HL-60/S4 (cell line): ENCODE data around the gene FAM210B.
"Not testable (repeated sequence)": the region's sequence is repeated elsewhere in the genome, so short reads cannot be mapped to it uniquely, and the experiment has no call there.

Experiments
- in situ Hi-C: fragments of 300-500 bp; cut with MboI; formaldehyde crosslinking; loops from 2 replicates; pipeline ENCODE4 v1.14.3; 2022; ENCODE audit warnings: low sequenced_read_pairs

FAM210B gene

DNA sequence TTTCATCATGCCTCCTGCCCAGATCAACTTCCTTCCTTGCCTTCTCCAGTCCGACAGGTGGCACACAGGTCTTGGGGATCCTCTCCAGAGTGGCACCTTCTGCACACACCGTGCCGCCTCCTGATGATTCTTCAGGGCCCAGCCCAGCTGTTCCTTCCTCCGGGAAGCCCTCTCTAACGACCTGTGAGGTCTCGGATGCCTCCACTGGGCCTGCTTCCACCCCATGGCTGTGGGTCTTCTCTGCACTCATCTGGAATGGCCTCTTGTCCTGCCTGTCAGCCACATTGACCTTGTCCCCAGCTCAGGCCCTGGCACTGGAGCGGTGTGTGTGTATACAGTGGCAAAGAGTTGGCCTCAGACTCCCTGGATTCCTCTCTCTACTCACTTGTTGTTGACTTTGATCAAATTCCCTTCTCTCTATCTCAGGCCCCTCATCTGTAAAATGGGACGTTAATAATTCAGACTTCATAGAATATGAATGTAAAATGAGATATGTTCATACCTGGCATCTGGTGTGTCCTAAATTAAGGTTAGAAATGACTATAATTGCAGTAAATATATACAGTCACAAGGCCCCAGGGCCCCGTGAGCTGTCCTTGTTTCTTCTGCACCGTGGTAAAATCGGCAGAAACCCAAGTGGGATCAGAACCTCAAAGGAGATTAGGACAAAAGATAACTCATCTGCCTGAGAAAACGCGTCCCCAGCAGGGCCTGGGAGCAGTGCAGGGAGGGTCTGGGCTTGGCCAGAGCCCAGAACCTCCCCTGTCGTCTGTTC, 1.5 kb downstream of the FAM210B start:
- in situ Hi-C loops, result no loop called here

DNA sequence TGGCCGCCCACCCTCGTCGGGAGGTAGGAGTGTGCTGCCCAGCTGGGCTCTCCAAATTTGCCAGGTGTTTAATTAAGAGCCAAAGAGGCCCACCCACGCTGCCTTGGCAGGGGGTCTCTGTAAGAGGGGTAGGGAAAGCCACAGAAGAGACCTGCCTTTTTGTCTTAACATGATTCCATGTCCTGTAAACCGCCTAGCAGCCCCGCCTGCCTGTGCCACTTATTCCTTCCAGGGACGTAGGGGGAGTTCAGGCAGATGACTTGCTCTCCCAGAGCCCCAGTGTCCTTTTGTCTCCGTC, 2.1 kb downstream of the FAM210B start:
- in situ Hi-C loops, result no loop called here

DNA sequence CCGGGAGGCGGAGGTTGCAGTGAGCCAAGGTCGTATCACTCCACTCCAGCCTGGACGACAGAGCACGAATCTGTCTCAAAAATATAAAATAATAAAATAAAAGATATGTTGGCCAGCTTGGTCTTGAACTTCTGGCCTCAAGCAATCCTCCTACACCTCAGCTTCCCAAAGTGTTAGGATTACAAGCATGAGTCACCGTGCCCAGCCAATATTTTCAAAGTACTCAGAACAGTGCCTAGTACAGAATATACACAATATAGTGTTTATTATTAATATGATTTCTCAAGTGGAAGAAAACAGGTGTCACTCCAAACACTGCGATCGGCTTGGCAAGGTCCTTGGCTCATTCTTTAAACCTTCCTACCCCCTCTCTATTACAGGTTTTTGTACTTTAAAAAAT, 3.1 kb downstream of the FAM210B start:
- in situ Hi-C loops, result no loop called here

DNA sequence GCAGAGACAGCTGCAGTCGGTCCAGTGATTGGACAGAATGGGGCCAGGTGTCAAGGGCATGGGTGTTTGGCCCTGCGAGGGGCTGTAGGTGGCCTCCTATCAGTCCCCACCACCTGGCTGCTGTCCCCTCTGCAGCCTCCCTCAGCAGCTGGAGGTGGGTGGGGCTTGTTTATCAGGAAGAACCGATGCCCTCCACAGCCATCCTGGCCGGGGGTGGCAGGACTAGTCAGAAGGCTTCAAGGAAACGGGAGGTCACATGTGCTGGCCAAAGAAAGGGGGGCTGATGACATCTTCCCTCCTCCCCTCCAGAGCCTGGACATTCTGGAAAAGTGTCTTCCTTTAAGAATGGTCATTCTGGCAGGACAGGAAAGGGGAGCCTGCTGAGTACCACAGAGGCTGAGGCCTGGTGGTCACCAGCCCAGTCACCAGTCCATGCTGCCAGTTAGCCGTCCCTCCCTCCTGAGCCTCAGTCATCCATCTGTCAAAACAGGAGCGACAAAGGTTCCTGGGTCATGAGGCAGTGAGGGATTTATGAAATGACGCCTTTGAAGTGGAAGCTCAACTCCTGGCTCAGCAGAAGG, 4.1 kb downstream of the FAM210B start:
- in situ Hi-C loops, result no loop called here

DNA sequence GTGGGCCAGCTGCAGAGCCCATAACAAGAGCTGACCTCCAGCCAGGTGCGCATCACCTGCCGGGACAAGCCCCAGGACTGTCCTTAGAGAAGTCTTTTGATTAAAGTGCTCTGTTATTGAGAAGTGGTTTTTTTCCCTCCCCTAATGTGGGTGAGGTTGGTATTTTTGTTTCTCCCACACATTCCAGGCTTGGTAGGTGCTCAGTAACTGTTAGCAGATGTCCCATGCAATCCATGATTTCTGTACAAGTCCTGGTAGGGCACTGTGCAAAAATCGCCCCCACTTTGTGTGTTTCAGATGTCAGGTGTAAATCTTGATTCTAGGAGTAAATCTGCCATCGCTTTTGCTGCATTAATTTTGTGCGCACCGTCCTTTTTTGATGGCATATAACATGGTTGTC, 4.7 kb downstream of the FAM210B start:
- in situ Hi-C loops, result no loop called here

DNA sequence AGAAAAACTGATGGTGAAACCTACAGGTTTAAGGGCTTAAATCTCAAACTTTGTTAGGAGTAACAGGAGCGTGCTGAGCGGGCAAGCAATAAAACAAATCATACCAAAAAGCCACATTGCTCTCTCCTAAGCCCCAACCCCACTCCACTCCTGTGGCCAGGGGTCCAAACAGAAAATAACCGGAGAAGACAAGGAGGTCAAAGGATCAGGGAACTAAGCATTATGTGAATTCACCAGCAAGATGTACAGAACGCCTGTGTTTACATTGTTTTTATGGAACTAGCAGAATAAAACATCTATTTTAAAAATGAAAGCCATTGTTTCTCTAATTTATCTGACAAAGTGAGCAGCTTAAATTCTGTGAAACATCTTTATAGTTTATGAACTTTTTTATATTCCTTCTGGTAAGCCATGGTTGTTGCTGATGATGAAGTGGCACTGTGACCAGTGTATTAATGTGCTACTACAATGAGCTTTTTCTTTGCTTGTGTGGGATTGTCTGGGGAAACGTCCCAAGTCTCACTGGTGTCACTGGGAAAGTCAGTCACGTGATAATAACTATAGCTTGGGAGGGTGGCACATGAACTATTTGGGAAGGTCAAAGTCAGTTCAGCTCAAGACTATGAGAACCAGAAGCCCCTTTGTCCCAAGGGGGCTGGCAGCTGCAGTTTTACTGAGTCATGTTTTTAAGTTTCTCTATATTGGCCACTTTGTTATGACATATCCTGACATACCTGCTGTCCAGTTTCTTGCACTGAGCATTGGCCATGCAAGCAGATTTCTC, 9.8 kb downstream of the FAM210B start:
- in situ Hi-C loops, result no loop called here

DNA sequence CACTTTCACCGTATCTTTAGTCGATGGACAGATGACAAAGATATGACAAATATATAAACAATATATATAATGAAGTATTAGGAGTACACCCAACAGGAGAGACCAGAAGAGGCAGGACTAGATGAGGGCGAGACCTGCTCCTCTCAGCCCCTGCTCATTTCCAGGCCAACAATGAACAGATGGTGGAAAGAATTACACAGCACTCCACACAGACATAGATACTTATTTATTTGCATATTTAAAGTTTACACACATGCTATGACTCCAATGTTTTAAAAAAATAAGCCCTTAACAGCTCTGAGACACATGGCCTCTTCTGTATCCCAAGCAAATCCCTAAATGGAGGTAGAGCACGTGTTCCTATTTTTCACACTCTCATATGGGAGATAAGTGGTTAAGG, 10.4 kb downstream of the FAM210B start:
- in situ Hi-C loops, result no loop called here

DNA sequence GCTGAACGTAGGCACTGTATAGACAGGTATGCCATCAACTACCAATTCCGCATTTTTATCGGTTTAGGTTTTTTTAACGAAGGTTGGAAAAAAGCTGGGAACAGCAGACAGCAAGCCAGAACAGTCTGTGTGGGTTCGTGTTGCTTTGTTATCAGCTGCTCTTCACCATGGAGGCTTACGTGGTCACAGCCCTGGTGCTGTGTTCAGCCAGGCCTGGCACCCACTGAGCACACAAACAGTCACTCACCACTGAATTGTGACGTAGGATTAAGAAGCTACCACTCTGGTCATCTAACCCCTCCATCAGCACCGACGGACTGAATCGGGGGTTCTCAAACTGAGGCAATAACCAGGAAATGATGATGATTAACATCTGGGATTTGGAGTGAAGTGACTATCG, 13.2 kb downstream of the FAM210B start:
- in situ Hi-C loops, result no loop called here

DNA sequence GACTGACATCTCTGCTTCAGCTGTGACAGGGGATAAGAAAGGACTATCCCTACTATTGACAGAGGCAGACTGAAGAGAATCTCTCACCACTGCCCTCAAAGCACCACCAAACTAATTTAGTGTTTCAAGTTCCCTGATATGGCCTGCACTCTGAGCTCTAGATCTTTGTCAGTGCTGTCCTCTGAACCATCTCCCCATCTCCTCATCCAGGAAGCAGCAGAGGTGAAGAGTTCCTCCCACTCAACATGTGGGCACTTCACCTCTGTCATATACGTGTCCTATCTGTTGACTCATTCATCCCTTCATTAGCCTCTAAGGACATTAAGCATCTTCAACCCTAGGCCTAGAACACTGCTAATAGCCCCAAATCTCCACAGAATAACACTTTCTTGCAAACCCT, 14.1 kb downstream of the FAM210B start:
- in situ Hi-C loops, result no loop called here

DNA sequence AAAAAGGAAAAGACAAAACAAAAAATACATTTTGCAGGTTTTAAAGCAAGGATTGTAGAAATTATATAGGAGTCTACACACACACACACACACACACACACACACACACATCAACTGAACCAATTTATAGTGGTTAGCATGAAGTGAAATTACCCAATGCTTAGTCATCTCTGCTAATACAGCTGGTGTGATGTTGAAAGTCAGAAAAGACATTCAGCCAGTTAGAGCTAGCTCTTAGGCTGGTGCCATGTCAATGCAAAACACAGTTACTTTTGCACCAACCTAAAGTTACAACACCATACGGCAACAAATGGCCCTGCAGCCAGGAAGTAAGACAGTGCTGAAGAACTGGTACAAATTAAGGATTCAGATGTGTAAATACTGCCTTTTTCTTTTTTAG, 15.2 kb downstream of the FAM210B start:
- in situ Hi-C loops, result no loop called here

DNA sequence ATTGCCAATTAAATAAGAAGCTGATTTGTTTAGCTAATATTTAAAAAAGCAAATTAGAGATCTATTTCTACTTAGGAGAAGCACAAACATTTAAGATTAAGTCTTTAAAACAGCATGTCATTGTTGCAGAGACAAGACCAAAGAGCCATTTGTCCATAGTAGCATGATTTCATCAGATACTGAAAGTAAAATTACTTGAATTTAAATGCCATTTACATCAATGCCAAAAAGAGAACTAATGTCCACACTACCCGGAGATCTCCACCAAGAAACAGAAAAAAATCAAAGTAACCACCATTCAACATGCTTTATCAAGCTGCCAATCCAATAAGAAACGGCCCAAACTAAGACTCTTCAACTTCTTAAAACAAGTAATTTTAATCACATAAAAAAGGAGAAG, 17.6 kb downstream of the FAM210B start:
- in situ Hi-C loops, result no loop called here

DNA sequence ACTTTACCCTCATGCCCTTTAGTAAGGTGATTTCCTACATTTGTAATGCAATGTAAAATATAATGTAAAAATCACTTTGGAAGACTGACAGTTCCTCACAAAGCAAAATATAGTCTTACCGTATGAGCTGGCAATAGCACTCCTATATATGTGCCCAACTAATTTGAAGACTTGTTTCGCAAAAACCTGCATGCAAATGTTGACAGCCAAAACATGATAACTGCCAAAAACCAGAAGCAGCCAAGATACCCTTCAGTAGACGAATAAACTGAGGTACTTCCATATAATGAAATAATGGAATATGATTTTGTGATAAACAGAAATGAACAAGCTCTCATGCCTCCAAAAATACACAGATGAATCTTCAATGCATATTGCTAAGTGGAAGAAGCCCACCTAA, 19.6 kb downstream of the FAM210B start:
- in situ Hi-C loops, result no loop called here

DNA sequence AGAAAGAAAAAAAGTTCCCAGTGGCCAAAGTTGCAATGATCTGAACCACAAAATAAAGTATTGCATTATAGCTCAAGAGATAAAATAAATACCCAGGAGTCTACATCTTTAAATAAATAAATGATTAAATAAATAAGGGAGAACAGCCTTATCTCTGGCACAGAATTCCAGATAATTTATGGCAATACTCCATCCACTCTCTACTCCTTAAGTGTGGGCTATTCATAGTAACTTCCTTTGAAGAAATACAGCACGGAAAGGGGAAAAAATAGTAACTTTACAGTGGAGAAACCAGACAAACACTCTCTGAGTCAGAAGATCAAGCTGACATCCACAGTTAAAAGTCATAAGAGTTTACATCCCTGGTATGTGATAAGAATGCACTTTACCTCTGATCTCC, 21.6 kb downstream of the FAM210B start:
- in situ Hi-C loops, result no loop called here

DNA sequence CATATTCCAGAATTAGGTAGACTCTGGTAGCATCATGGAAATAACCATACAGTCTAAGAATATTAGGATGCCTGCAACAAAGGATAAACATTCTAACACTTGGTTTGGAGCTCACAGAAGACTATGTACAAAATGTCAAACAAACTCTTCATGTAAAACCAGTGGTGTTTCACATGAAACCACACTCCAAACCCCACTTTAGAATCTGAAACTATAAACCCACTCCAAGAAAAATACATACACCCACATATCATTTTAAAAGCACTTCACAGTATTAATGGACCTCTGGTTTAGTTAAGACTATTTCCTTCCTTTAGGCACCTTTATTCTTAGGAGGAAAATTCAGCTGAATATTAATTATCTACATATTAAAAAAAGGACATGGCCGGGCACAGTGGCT, 22.7 kb downstream of the FAM210B start:
- in situ Hi-C loops, result no loop called here

DNA sequence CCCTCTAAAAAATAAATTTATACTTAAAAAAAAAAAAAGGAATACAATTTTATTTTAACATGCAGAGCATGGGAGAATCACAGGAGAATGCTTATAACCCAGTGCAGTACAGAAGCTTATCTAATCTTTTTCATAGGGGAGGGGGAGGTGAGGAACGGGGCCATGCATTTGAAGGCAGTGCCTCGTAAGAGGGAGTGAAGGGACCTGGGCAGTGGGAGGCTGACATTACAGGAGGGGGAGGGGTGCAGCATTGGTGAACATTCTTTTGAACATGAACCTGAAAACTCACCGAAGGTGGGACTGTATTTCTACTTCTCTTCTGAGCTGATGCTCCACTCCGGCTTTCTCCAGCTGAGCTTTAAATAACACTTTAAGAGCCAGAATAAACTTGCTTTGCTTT, 23.9 kb downstream of the FAM210B start:
- in situ Hi-C loops, result no loop called here

DNA sequence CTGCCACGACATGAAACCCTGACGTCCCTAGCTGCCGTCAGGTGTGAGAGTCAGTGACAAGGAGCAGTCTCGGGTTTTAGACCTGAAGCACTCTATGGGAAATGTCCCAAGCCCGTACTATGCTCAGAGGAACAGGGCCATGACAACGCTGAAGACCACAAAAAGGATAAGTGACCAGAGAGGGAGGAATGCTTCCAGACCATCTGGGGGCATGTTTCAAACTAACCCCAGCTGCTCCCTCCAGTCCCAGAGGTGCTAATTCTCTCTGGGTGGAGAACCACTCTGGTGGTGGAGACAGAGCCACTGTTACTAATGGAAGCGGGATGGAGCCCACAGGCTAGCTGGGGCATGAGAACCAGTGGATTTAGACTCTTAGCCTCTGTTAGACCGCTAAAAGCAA, 24.6 kb downstream of the FAM210B start:
- in situ Hi-C loops, result no loop called here

DNA sequence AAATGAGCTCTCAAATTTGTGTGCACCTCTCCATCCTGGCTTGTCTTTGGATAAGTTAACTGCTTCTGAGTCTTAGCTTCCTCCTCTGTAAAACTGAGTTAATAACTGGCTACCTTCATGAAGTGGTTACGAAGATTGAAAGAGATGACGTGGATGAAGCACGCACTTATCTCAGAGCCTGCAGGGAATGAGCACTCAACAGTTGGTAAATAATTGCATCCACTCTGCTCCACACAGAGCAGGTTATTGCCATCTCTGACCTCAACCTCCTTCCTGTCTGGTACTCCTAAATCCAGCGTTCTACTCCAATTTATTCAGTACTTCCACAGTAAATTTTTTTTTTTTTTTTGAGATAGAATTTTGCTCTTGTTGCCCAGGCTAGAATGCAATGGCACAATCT, 26.4 kb downstream of the FAM210B start:
- in situ Hi-C loops, result no loop called here

DNA sequence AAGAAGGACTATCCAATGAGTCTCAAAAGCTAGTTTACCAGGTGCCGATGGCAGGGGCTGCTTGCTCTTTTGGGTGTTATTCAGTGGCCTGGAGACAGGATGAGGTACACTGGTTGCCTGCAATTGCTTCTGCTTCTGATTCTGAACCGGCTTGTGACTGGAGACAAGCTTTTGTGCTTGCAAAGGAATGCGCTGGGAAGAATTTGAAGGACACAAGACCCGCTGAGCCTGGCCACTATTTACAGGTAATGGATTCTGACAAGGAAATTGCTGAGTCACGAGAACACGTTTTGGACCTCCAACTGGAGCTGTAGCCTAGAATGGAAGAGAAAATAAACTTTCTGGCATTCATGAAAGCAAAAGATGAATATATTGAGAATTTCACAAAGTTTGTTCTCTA, 27.4 kb downstream of the FAM210B start:
- in situ Hi-C loops, result no loop called here

DNA sequence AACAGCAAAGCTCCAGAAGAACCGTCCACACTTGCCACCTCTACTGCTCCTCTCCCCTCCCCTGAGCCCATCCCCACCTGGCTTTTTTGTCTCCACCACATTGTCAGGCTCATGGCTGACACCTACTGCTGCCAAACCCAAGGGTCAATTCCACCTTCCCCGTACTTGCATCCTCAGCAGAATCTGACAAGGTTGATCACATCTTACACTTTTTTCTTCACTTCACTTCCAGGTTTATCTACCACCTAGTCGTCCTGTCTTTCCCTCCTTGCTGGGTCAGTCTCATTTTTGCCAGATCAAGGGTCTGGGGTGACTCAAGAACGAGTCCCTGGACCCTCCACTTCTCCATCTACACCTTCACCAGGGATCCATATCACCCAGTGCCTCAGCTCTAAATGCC, 30.1 kb downstream of the FAM210B start:
- in situ Hi-C loops, result no loop called here

DNA sequence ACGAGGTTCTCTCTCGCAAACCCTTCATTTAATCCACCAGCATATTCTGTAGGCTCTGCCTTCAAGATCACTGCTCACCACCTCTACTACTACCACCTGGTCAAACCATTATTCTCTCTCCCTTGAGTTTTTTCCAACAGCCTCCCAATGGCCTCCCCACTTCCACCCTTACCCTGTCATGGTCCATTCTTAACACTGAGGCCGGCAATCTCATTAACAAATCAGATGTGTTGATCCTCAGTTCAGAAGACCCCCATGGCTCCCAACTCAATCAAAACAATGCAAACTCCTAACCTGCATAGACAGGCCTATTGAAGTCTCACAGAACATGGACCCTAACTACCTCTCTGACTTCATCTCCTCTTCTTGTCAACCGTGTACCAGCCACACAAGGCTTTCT, 31.0 kb downstream of the FAM210B start:
- in situ Hi-C loops, result no loop called here

DNA sequence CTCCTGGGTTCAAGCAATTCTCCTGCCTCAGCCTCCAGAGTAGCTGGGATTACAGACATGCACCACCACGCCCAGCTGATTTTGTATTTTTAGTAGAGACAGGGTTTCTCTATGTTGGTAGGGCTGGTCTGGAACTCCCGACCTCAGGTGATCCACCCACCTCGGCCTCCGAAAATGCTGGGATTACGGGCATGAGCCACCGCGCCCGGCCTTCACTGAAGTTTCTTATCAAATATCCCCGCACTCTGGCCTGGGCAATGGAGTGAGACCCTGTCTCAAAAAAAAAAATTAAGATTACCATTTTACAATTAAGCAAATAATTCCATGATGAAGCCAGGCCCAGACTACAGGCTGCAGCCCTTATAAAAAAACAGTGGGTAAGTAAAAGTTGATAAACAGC, 31.6 kb downstream of the FAM210B start:
- in situ Hi-C loops, result not testable (repeated sequence)

DNA sequence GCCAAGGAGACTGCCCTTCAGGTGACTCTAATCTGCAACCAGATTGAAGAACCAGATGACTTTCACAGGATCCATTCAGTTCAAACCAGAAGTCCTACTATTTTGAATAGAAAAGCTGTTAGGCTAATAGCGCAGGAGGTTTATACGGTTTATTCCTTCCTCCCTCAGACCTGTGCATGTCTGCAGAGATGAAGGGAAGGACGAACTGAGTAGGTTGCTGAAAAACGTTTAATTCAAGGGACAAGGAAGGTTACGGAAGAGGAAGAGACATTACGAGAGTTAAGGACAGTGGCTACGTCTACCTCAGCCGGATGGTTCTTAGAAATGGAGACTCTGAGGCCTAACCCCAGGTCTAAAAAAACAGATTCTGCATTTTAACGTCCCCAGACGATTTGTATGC, 32.3 kb downstream of the FAM210B start:
- in situ Hi-C loops, result no loop called here
